Mucosa of stomach (tissue), 1 donor: ENCODE data around the gene PRKN.

ENCODE experiments used
- H3K27me3 ChIP-seq: one replicate; pipeline ENCODE4 v1.7.0; 2013; ENCODE audit warnings: mild to moderate bottlenecking, low read length; ENCODE audit not compliant: control insufficient read depth, insufficient read depth
- H3K36me3 ChIP-seq: one replicate; pipeline ENCODE4 v1.7.0; 2013; ENCODE audit warnings: low read length; ENCODE audit not compliant: control insufficient read depth, insufficient read depth
- H3K4me1 ChIP-seq: one replicate; pipeline ENCODE4 v1.7.0; 2013; ENCODE audit warnings: mild to moderate bottlenecking, low read length; ENCODE audit not compliant: control insufficient read depth, insufficient read depth
- H3K4me3 ChIP-seq: one replicate; pipeline ENCODE4 v1.7.0; 2013; ENCODE audit warnings: low read length
- H3K9ac ChIP-seq: one replicate; pipeline ENCODE4 v1.7.0; 2013; ENCODE audit warnings: mild to moderate bottlenecking, low read length, moderate library complexity
- H3K9me3 ChIP-seq: one replicate; pipeline ENCODE4 v1.7.0; 2013; ENCODE audit warnings: mild to moderate bottlenecking, low read length, moderate library complexity; ENCODE audit not compliant: control insufficient read depth
- donor health status: Pancreatic carcinoma.

PRKN gene

GRCh38 chr6:161544801-161545480, 1182.6 kb downstream of the PRKN start:
- H3K4me3 ChIP-seq: no peak overlapping the region
- H3K36me3 ChIP-seq: no peaks in the 10 kb centered on the region
- H3K9ac ChIP-seq: no peak overlapping the region
- no peaks in the 10 kb centered on the region for H3K4me1 ChIP-seq
- no peaks in the 10 kb centered on the region for H3K27me3 ChIP-seq
- H3K9me3 ChIP-seq: no peaks in the 10 kb centered on the region

- Histone ChIP-seq H3K4me3 (no peak overlapping the region), H3K9me3 (no peaks in the 10 kb centered on the region), H3K9ac (no peak overlapping the region), H3K36me3 (no peaks in the 10 kb centered on the region), H3K27me3 (no peaks in the 10 kb centered on the region), H3K4me1 (no peaks in the 10 kb centered on the region)
Observed at GRCh38 chr6:161543684-161544309, 1183.8 kb downstream of the PRKN start.

GRCh38 chr6:161542346-161542980, 1185.1 kb downstream of the PRKN start:
- Histone ChIP-seq H3K9me3 (no peaks in the 10 kb centered on the region), H3K36me3 (no peaks in the 10 kb centered on the region), H3K27me3 (no peaks in the 10 kb centered on the region), H3K4me1 (no peaks in the 10 kb centered on the region), H3K4me3 (no peak overlapping the region), H3K9ac (no peak overlapping the region)

- Histone ChIP-seq H3K4me3 (no peak overlapping the region), H3K9ac (no peak overlapping the region), H3K27me3 (no peaks in the 10 kb centered on the region), H3K9me3 (no peaks in the 10 kb centered on the region), H3K4me1 (no peaks in the 10 kb centered on the region), H3K36me3 (no peaks in the 10 kb centered on the region)
Observed at GRCh38 chr6:161540532-161540931, 1187.0 kb downstream of the PRKN start.

GRCh38 chr6:161536224-161536630, 1191.3 kb downstream of the PRKN start:
- H3K9ac ChIP-seq: no peak overlapping the region
- H3K36me3 ChIP-seq: no peaks in the 10 kb centered on the region
- no peaks in the 10 kb centered on the region for H3K27me3 ChIP-seq
- no peak overlapping the region for H3K4me3 ChIP-seq
- no peaks in the 10 kb centered on the region for H3K4me1 ChIP-seq
- H3K9me3 ChIP-seq: no peaks in the 10 kb centered on the region

GRCh38 chr6:161534264-161534873, 1193.2 kb downstream of the PRKN start:
- H3K4me3 ChIP-seq: no peak overlapping the region
- H3K27me3 ChIP-seq: no peaks in the 10 kb centered on the region
- H3K9ac ChIP-seq: no peak overlapping the region
- no peaks in the 10 kb centered on the region for H3K36me3 ChIP-seq
- no peaks in the 10 kb centered on the region for H3K9me3 ChIP-seq
- H3K4me1 ChIP-seq: no peaks in the 10 kb centered on the region

GRCh38 chr6:161533266-161533665, 1194.3 kb downstream of the PRKN start:
- no peaks in the 10 kb centered on the region for H3K27me3 ChIP-seq

GRCh38 chr6:161532536-161532935, 1195.0 kb downstream of the PRKN start:
- no peaks in the 10 kb centered on the region for H3K4me1 ChIP-seq
- no peak overlapping the region for H3K9ac ChIP-seq
- H3K27me3 ChIP-seq: no peaks in the 10 kb centered on the region
- H3K9me3 ChIP-seq: no peaks in the 10 kb centered on the region
- no peaks in the 10 kb centered on the region for H3K36me3 ChIP-seq
- no peak overlapping the region for H3K4me3 ChIP-seq

More at GRCh38 chr6:161533266-161533665, 1194.3 kb downstream of the PRKN start:
- Histone ChIP-seq H3K4me3 (no peak overlapping the region), H3K4me1 (no peaks in the 10 kb centered on the region), H3K9me3 (no peaks in the 10 kb centered on the region), H3K9ac (no peak overlapping the region), H3K36me3 (no peaks in the 10 kb centered on the region)

- Histone ChIP-seq H3K27me3 (no peaks in the 10 kb centered on the region), H3K9ac (no peak overlapping the region), H3K4me1 (no peaks in the 10 kb centered on the region), H3K9me3 (no peaks in the 10 kb centered on the region), H3K4me3 (no peak overlapping the region), H3K36me3 (no peaks in the 10 kb centered on the region)
Observed at GRCh38 chr6:161526794-161527193, 1200.8 kb downstream of the PRKN start.

- H3K9ac ChIP-seq: no peak overlapping the region
- no peaks in the 10 kb centered on the region for H3K4me1 ChIP-seq
- no peaks in the 10 kb centered on the region for H3K36me3 ChIP-seq
- H3K9me3 ChIP-seq: no peaks in the 10 kb centered on the region
- no peak overlapping the region for H3K4me3 ChIP-seq
- H3K27me3 ChIP-seq: no peaks in the 10 kb centered on the region
Observed at GRCh38 chr6:161523362-161523761, 1204.2 kb downstream of the PRKN start.

GRCh38 chr6:161522276-161522675, 1205.3 kb downstream of the PRKN start:
- no peak overlapping the region for H3K4me3 ChIP-seq
- H3K27me3 ChIP-seq: no peaks in the 10 kb centered on the region
- H3K4me1 ChIP-seq: no peaks in the 10 kb centered on the region
- no peak overlapping the region for H3K9ac ChIP-seq
- no peaks in the 10 kb centered on the region for H3K9me3 ChIP-seq
- no peaks in the 10 kb centered on the region for H3K36me3 ChIP-seq

- H3K4me1 ChIP-seq: no peaks in the 10 kb centered on the region
- no peak overlapping the region for H3K9ac ChIP-seq
- H3K4me3 ChIP-seq: no peak overlapping the region
- H3K27me3 ChIP-seq: no peaks in the 10 kb centered on the region
- no peaks in the 10 kb centered on the region for H3K9me3 ChIP-seq
- no peaks in the 10 kb centered on the region for H3K36me3 ChIP-seq
Observed at GRCh38 chr6:161511447-161512095, 1216.0 kb downstream of the PRKN start.
